ENCODE results near the gene CLDN11.

The CLDN11 gene

GRCh38 chr3:170467571-170468147, 49.0 kb downstream of the CLDN11 start:
- H3K4me3 ChIP-seq (ENCODE audit: low read depth, low read length): no peak overlapping the region
- no peak for DNase-seq (ENCODE audit: low read depth)

GRCh38 chr3:170469151-170470062, 50.7 kb downstream of the CLDN11 start:
- no peak overlapping the region for H3K4me3 ChIP-seq (ENCODE audit: low read depth, low read length)
- DNase-seq (ENCODE audit: low read depth): peak; percentile 81

- no peak overlapping the region for H3K4me3 ChIP-seq (ENCODE audit: low read depth, low read length)
- DNase-seq (ENCODE audit: low read depth): peak; percentile 48
Observed at GRCh38 chr3:170470063-170471016, 51.7 kb downstream of the CLDN11 start.

- no peak overlapping the region for H3K4me3 ChIP-seq (ENCODE audit: low read depth, low read length)
- no peak for DNase-seq (ENCODE audit: low read depth)
Observed at GRCh38 chr3:170471149-170471548, 52.5 kb downstream of the CLDN11 start.

GRCh38 chr3:170473358-170473757, 54.7 kb downstream of the CLDN11 start:
- DNase-seq (ENCODE audit: low read depth): no peak
- no peak overlapping the region for H3K4me3 ChIP-seq (ENCODE audit: low read depth, low read length)

- no peak overlapping the region for H3K4me3 ChIP-seq (ENCODE audit: low read depth, low read length)
- no peak for DNase-seq (ENCODE audit: low read depth)
Observed at GRCh38 chr3:170475092-170475685, 56.5 kb downstream of the CLDN11 start.

GRCh38 chr3:170476291-170476690, 57.6 kb downstream of the CLDN11 start:
- no peak overlapping the region for H3K4me3 ChIP-seq (ENCODE audit: low read depth, low read length)
- no peak for DNase-seq (ENCODE audit: low read depth)

GRCh38 chr3:170477395-170477794, 58.7 kb downstream of the CLDN11 start:
- DNase-seq (ENCODE audit: low read depth): no peak
- H3K4me3 ChIP-seq (ENCODE audit: low read depth, low read length): no peak overlapping the region

GRCh38 chr3:170480111-170480510, 61.4 kb downstream of the CLDN11 start:
- no peak overlapping the region for H3K4me3 ChIP-seq (ENCODE audit: low read depth, low read length)
- no peak for DNase-seq (ENCODE audit: low read depth)

- DNase-seq (ENCODE audit: low read depth): no peak
- H3K4me3 ChIP-seq (ENCODE audit: low read depth, low read length): no peak overlapping the region
Observed at GRCh38 chr3:170482199-170482598, 63.5 kb downstream of the CLDN11 start.

GRCh38 chr3:170483485-170484262, 65.0 kb downstream of the CLDN11 start:
- DNase-seq (ENCODE audit: low read depth): no peak
- H3K4me3 ChIP-seq (ENCODE audit: low read depth, low read length): no peak overlapping the region
